Midbrain (tissue), 1 donor: ENCODE results near the gene SUGCT.

Experiments
- DNase-seq: peaks from one replicate; lab custom pipeline; 2025; lab: John Stamatoyannopoulos, UW

SUGCT gene

GRCh38 chr7:40263752-40264390 is 129.1 kb downstream of the SUGCT start:
- DNase-seq: no peak

DNA sequence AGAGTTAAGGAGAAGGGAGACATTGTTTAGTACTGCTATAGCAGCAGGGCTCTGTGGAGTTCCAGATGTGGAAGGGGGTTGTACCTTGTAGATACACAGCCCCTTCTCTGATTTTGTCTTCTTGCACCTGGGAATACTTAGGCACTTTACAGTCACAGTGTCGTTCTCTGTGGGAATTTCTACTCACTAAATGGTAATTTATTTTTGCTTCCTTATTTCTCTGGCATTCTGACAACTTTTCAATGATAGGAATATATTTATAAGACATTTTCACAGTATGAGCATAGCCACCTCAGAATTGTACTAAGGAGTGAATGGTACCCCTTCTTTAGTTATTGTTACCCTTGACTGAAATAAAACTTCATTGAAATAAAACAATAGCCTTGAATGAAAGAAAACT is 132.8 kb downstream of the SUGCT start:
- DNase-seq: no peak

DNA sequence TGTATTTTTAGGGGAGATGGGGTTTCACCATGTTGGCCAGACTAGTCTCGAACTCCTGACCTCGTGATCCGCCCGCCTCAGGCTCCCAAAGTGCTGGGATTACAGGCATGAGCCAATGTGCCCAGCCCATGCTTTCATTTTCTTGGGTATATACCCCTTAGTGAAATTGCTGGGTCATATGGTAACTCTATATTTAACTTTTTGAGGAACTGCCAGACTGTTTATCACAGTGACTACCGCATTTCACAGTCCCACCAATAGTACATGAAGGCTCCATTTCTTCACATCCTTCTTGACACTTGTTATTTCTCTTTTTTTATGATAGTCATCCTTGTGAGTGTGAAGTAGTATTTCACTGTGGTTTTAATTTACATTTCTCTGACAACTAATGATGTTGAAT is 134.0 kb downstream of the SUGCT start:
- DNase-seq: peak; percentile 15

DNA sequence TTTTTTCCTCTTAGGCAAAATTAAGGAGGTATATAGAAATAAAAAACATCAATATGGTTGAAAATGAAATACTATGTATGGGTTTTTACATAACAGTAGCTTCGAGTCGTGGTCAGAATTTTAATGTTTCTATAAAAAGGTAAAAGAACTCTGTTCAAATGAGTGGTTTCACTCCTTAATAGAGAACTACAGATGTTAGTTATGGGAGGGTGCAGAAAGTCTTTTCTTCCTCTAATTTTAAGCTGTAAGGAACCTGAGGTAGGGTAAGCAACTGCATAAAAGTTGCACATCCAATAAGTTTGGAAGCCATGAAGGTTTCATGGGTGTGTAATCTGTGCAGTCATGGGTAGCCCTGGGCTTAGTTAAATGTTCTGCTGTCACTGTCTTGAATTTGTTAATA is 141.3 kb downstream of the SUGCT start:
- DNase-seq: no peak

DNA sequence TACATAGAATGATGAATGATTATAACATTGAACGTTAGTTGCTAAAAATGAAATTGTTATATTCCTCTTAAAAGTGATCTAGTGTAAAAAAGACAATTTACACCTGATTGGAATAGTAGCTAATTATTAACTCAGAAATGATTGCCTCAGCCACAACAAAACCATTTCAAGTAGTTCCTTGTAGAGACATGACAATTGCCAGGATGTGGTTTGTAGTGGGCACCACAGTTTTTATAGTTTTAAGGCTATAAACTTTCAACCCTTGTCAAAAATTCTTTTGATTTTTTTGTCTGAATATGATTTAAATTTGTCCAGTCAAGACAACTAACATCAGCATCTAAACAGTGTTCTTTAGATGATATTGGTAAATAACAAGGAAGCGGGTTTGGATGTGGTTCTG is 145.2 kb downstream of the SUGCT start:
- DNase-seq: no peak

GRCh38 chr7:40282858-40283257 is 148.1 kb downstream of the SUGCT start:
- DNase-seq: no peak

GRCh38 chr7:40283391-40283790 is 148.6 kb downstream of the SUGCT start:
- no peak for DNase-seq

DNA sequence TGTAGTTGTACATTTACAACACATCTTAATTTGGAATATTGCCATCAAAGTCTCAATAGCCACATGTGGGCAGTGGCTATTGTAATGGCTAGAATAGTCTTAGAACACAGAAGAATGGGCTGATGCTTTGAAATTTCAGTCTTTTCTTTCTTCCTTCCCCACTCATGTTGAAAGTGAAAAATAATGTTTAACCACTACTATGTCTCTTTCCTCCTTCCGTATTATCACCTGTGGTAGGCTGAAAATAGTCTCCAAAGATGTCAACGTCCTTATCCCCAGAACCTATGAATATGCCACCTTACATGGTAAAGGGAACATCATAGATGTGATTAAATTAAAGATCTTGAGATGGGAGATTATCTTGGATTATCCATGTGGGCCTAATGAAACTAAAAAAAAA is 154.0 kb downstream of the SUGCT start:
- no peak for DNase-seq

- DNase-seq: no peak
Observed at GRCh38 chr7:40297741-40298311, 163.0 kb downstream of the SUGCT start.

DNA sequence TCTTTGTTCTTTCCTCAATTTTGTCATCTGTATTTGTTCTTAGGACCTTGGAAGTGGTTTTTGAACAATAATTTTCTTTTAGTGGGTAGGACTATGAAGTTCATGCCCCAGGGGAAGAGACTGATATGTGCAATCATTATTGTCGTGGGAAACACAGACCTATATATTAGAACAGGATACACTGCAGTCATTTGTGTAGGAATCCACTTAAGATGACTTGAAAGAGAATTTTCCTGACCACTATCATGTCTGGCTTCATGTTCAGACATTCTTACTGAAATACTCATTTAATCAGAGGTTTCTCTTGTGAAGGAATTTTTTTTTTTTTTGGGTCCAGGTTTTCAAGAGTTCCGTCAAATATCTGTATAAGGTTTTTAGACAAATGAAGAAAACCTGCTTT is 163.6 kb downstream of the SUGCT start:
- DNase-seq: no peak

GRCh38 chr7:40299097-40299496 is 164.3 kb downstream of the SUGCT start:
- no peak for DNase-seq

- DNase-seq: no peak
Observed at GRCh38 chr7:40300146-40300670, 165.4 kb downstream of the SUGCT start.

DNA sequence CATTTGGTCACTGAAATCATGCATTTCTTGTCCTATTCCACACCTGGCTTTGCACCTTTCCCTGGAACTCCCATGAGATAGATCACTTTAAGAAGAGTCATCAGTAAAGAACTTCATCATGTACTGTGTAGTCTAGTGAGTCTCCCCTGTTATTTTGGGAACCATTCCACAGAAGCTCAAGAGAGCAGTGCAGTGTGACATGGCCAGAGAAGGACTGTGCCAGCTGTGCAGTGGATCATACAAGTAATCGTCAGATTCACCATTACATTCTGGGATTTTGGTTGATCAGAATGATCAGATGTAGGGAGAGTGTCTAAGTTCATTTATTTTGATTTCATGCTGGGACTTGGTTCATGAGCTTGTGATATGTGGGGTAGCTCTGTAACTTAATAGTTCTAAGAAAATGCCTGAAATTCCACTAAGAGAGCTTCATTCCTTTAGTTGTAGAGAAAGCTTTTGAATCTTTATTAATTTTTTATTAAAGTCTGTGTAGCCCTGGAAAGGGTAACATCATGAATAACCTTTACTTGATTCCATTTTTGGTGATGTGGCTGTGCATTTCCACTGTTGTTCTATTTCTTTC is 166.8 kb downstream of the SUGCT start:
- DNase-seq: no peak

- no peak for DNase-seq
Observed at GRCh38 chr7:40303996-40304395, 169.2 kb downstream of the SUGCT start.

DNA sequence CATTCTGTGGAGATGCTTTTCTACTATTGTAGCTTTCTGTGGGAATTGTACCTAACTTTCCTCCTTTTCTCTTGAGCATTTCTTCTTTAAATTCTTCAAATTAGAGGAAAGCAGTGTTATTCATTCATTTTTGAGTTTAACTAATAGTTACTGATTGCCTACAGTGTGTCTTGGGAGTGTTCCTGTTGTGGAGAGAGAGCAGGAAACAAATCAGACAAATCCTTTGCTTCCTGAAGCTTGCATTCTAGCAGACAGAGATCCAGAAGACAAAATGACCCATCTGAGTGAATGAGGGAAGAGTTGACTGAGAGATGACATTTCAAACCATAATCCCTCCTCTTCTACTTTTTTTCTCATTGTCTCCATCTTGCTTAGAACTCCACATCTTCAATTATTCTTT is 170.4 kb downstream of the SUGCT start:
- no peak for DNase-seq

DNA sequence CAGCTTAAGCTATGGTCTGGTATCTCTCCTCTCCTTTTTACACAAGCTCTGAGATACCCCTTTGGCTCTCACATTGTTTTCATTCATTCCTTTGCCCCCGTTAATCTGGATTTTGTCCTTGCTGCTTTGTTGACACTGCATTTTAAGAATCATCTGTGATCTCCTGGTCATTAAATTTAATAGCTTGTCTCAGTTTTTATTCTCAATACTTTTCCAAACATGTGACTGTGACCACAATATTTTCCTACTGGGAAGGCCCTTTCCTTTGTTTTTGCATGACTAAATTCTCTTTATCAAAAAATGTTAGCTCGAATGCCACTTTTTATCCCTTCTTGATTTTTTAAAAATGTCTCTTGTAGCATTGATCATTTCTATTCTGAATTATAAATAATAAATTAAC is 171.2 kb downstream of the SUGCT start:
- DNase-seq: no peak

- DNase-seq: no peak
Observed at GRCh38 chr7:40306596-40306995, 171.8 kb downstream of the SUGCT start.

DNA sequence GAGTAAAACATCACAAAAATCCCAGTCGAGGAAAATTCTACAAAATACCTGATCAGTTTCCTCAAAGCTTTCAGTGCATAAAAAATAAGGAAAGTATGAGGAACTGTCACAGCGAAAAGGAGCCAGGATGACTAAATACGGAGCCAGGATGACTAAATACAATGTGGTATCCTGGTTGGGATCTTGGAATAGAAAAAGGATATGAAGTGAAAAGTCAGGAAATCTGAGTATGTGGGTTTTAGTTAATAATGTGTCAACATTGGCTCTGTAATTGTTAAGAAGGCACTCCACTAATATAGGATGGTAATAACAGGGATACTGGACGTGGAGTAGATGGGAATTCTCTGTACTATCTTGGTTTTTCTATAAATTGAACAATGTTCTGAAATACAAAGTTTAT is 175.5 kb downstream of the SUGCT start:
- DNase-seq: no peak

DNA sequence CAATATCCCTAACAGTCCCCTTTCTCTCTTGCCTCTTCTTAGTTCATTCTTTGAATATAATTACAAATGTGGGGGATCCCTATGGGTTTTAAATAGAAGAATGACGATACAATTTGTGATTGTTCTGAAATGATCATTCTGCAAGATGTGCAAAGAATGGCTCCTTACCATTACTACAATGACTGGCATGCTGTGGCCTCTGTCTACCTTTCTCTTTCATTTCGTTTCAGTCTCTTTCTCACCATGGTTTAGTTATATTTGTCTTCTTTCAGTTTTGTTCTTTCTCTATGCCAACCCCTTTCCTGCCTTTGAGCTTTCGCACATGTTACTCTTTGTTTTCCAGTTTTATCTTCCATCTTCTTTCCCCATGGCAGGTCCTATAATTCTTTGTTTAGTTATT is 176.5 kb downstream of the SUGCT start:
- DNase-seq: no peak

DNA sequence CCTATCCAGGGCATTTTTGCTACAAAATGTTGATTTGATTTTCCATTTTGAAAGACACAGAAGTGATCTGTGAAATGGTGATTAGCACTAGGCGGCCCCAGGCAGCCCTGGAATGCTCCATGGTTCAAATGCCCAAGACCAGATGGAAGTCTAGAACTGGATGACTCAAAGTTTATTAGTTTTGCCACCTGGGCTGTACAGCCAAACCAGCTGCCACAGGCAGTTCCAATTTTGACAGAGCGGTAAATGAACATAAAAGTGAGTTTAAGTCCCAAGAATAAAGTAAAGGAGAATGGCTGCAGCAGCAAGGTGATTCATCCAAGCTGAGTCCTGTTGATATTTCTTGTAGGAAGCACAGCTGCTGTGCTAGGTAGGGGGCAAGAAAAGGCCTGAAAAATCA is 180.5 kb downstream of the SUGCT start:
- no peak for DNase-seq

DNA sequence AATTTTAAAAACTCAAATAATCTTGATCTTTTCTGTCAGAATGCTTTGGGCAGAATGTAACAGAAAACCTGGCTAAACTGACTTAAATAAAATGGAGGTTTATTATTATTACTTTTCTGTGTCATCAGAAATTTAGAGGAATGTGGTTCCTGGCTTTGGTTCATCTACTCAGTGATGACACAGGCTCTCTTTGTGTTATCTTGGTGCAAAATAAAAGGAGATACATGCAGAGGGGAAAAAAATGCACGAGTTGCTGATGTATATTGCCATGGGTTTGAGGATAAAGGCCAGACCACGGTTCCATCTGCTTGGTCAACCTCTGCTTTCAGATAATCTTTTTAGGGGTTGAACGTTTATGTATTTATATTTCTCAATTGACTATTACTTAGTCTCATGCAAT is 181.4 kb downstream of the SUGCT start:
- DNase-seq: no peak

DNA sequence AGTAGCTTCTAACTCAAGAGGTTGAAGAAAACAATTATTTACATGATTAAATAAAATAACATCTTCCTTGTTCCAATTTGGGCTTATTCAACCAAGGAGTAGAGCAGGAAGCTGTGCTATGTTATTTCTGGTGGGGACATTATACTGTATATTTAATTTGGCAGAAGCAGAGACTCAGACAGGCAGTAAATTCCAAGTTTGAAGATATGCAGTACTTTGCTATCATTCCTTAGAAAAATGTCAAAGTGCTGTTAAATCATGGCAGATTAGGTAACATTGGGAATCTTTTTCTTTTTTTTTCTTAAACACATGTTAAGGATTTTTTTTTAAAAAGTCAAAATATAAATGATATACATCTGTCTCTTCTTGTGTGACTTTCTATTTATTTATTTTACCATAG is 190.1 kb downstream of the SUGCT start:
- no peak for DNase-seq

DNA sequence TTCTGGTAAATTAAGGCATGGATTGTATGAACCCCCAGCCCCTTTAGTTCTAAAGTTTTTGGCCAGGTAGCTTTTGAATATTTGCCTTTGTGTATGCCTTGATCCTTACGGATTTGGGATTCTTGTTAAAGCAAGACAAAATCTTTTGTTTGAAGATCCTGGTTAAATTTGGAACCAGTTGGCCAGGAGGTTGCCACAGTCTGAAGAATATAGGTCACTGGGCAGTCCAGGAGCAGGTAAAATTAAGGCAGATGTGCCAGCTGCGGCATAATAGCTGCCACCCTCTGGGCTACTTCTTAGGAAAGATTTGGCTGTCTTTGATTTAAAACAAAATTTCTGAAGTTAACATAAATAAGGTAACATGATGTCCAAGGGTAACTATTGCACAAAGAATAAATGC is 192.3 kb downstream of the SUGCT start:
- DNase-seq: no peak

DNA sequence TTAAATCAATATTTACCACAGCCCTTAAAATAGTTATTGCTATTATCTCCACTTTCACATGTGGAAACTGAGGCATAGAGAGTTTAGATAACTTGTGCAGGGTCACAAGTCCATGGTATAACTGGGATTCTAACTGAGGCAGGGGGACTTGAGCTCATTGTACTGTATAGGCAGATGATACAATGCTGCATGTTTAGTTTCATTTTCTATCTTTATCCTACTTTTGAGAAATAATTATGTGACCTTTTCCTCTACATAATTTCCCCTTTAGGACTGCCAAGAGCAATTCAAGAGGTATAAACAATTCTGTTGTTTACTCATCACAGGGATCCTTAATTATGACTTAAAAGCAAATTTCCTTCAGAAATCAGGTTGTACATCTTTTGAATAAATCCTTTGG is 193.1 kb downstream of the SUGCT start:
- no peak for DNase-seq
